ENCODE results near the gene MMD2. TPM values are rescaled to one million over a fixed set of nuclear protein-coding genes. Genes with fewer than 3 reads are reported as not detected.

MMD2 gene
- total and polyA plus RNA-seq, 2 of the 8 experiments (the other 6 are each of a cell fraction or from before 2014, with no cell fraction given): 0.14 TPM; not detected in 1

GRCh38 chr7:4871930-4872675 lies 86.9 kb downstream of the MMD2 start (continued):
- TF ChIP-seq RNF2 (IDR thresholded peaks at IDR 0.05; ENCODE audit: borderline replicate concordance, low read depth, low read length, missing control alignments, poor library complexity, severe bottlenecking): no peak
- TF ChIP-seq NANOG (IDR thresholded peaks at IDR 0.05; ENCODE audit: insufficient read depth, low read depth, low read length, poor library complexity, severe bottlenecking): no peak
- no peak for TF ChIP-seq CBX5 (IDR thresholded peaks at IDR 0.05; ENCODE audit: low read depth, low read length)
- TF ChIP-seq TEAD4 (IDR thresholded peaks at IDR 0.05; ENCODE audit: low read depth, low read length): no peak
- TF ChIP-seq POU5F1 (IDR thresholded peaks at IDR 0.05; ENCODE audit: low read depth, low read length): no peak
- no peak for TF ChIP-seq CHD7 (IDR thresholded peaks at IDR 0.05; ENCODE audit: insufficient replicate concordance, low read length)
- TF ChIP-seq YY1 (IDR thresholded peaks at IDR 0.05; ENCODE audit: low read depth, low read length): no peak
- TF ChIP-seq EZH2 (IDR thresholded peaks at IDR 0.05; ENCODE audit: low read depth, low read length, severe bottlenecking): no peak

Data from H1 (cell line).